CD14-positive monocyte (primary cell): Measurements from ENCODE around the gene GPR183. TPM values are rescaled to one million over a fixed set of nuclear protein-coding genes. Genes with fewer than 3 reads are reported as not detected.
A peak's percentile ranks its signal among the peaks of the same experiment; 100 is the strongest.

Source experiments
- DNase-seq, 3 donors: peaks; one replicate each; pipeline ENCODE4 v3.0.0-alpha.2; 2011 to 2022
- H2AFZ ChIP-seq: 2 replicates; pipeline ENCODE4 v1.6.0; 2012; ENCODE audit warnings: mild to moderate bottlenecking, low read depth, low read length, inconsistent platforms; ENCODE audit not compliant: insufficient read depth, poor library complexity, severe bottlenecking
- H3K27ac ChIP-seq, 2 donors: 1 replicate in 1 of 2; 2 replicates in 1 of 2; pipeline ENCODE4 v1.5.1; 2012 to 2013; ENCODE audit warnings: low read length in 2 of 2, control low read depth in 1 of 2, inconsistent platforms in 1 of 2, low read depth in 1 of 2, mild to moderate bottlenecking in 1 of 2
- H3K27me3 ChIP-seq, 2 donors: one replicate each; pipeline versions ENCODE4 v1.6.0 to v1.6.1; 2011 to 2013; ENCODE audit warnings: low read length in 2 of 2; ENCODE audit not compliant: control insufficient read depth in 2 of 2, insufficient read depth in 2 of 2
- H3K36me3 ChIP-seq, 2 donors: replicated peaks in 1 of 2; 1 replicate in 1 of 2; 2 replicates in 1 of 2; pipeline versions ENCODE4 v1.5.1 to v1.6.1; 2012 to 2013; ENCODE audit warnings: low read length in 2 of 2, control low read depth in 1 of 2, inconsistent platforms in 1 of 2, mild to moderate bottlenecking in 1 of 2; ENCODE audit not compliant: insufficient read depth in 2 of 2, control insufficient read depth in 1 of 2
- H3K4me1 ChIP-seq, 2 donors: 1 replicate in 1 of 2; 2 replicates in 1 of 2; pipeline versions ENCODE4 v1.5.1 to v1.6.1; 2012 to 2013; ENCODE audit warnings: low read length in 2 of 2, control low read depth in 1 of 2, inconsistent platforms in 1 of 2, mild to moderate bottlenecking in 1 of 2, moderate library complexity in 1 of 2; ENCODE audit not compliant: insufficient read depth in 2 of 2, control insufficient read depth in 1 of 2
- H3K4me2 ChIP-seq: replicated peaks from 2 replicates; pipeline ENCODE3; 2012; ENCODE audit warnings: low read length, moderate library complexity, mild to moderate bottlenecking; ENCODE audit not compliant: poor library complexity, severe bottlenecking; ENCODE audit errors: extremely low read depth
- H3K4me3 ChIP-seq, 3 experiments: fragments of 200-600 bp in 1 of 3; sonication (generic) in 1 of 3; replicated peaks in 1 of 3; 1 replicate in 2 of 3; 2 replicates in 1 of 3; pipeline ENCODE4 v1.5.1; 2011 to 2013; ENCODE audit warnings: low read length in 3 of 3, mild to moderate bottlenecking in 3 of 3, control low read depth in 2 of 3, low read depth in 2 of 3, inconsistent platforms in 1 of 3, moderate library complexity in 1 of 3
- H3K79me2 ChIP-seq: 2 replicates; pipeline ENCODE4 v1.6.0; 2012; ENCODE audit warnings: mild to moderate bottlenecking, control low read depth, inconsistent platforms, low read length, moderate library complexity; ENCODE audit not compliant: insufficient read depth
- H3K9ac ChIP-seq: 2 replicates; pipeline ENCODE4 v1.6.0; 2017; ENCODE audit warnings: low read length, mild to moderate bottlenecking; ENCODE audit not compliant: insufficient read depth, poor library complexity, severe bottlenecking
- H3K9me3 ChIP-seq, 2 donors: replicated peaks in 1 of 2; 1 replicate in 1 of 2; 2 replicates in 1 of 2; pipeline versions ENCODE4 v1.5.1 to v1.6.1; 2012 to 2013; ENCODE audit warnings: low read length in 2 of 2, control low read depth in 1 of 2; ENCODE audit not compliant: control insufficient read depth in 1 of 2, insufficient read depth in 1 of 2
- H4K20me1 ChIP-seq: 2 replicates; pipeline ENCODE4 v1.6.0; 2012; ENCODE audit warnings: mild to moderate bottlenecking, low read length, control low read depth, moderate library complexity; ENCODE audit not compliant: insufficient read depth
- H3K27ac Mint-ChIP-seq, 7 donors: one replicate each; pipeline ENCODE4 v1.8.0; 2020; ENCODE audit warnings: mild to moderate bottlenecking in 7 of 7, mixed read lengths in 7 of 7, moderate library complexity in 6 of 7, inconsistent platforms in 2 of 7
- H3K27me3 Mint-ChIP-seq, 3 donors: one replicate each; pipeline ENCODE4 v1.8.0; 2021 to 2022; ENCODE audit warnings: low read depth in 3 of 3, mild to moderate bottlenecking in 3 of 3, mixed read lengths in 3 of 3, moderate library complexity in 3 of 3, inconsistent platforms in 1 of 3
- H3K36me3 Mint-ChIP-seq, 2 donors: one replicate each; pipeline ENCODE4 v1.8.0; 2020; ENCODE audit warnings: mixed read lengths in 2 of 2, inconsistent platforms in 1 of 2, mild to moderate bottlenecking in 1 of 2
- H3K4me1 Mint-ChIP-seq: one replicate; pipeline ENCODE4 v1.8.0; 2020; ENCODE audit warnings: mild to moderate bottlenecking, mixed read lengths
- H3K4me3 Mint-ChIP-seq, 2 donors: one replicate each; pipeline ENCODE4 v1.8.0; 2020; ENCODE audit warnings: mild to moderate bottlenecking in 2 of 2, mixed read lengths in 2 of 2, moderate library complexity in 1 of 2
- H3K9me3 Mint-ChIP-seq, 7 donors: one replicate each; pipeline ENCODE4 v1.8.0; 2020 to 2022; ENCODE audit warnings: mixed read lengths in 7 of 7, mild to moderate bottlenecking in 6 of 7, moderate library complexity in 6 of 7, inconsistent platforms in 2 of 7
- WGBS: methylation state at CpG from one replicate; pipeline ENCODE4 v1.1.5; 2013; ENCODE audit warnings: missing lambda C conversion rate; ENCODE audit not compliant: insufficient coverage; 5-methylcytosine and 5-hydroxymethylcytosine counted together
- intact Hi-C, 2 donors: fragments of 100-400 bp; cut with micrococcal nuclease; formaldehyde crosslinking; loops; one replicate each; pipeline versions ENCODE4 v1.15.0 to v1.15.1; 2023
- polyA plus RNA-seq, 3 donors: library from polyadenylated mRNA; depleted of rRNA in 1 of 3; unstranded in 2 of 3; stranded (reverse) in 1 of 3; fragments of 300-500 nt in 2 of 3; fragments of >200 nt in 1 of 3; fragmentation: Illumina TruSeq in 2 of 3; gene quantifications; 1 replicate in 2 of 3; 2 replicates in 1 of 3; pipeline ENCODE4 v1.2.3, GENCODE V29; 2012 to 2021
- TF ChIP-seq, protein P1 (sequence below): fragments of 200-600 bp; IDR thresholded peaks from one replicate; pipeline ENCODE4 v1.8.0; 2022; ENCODE audit warnings: antibody characterized with exemption, mild to moderate bottlenecking

GPR183 gene
- polyA plus RNA-seq, 3 donors, result 190 to 459 (median 288) TPM

DNA sequence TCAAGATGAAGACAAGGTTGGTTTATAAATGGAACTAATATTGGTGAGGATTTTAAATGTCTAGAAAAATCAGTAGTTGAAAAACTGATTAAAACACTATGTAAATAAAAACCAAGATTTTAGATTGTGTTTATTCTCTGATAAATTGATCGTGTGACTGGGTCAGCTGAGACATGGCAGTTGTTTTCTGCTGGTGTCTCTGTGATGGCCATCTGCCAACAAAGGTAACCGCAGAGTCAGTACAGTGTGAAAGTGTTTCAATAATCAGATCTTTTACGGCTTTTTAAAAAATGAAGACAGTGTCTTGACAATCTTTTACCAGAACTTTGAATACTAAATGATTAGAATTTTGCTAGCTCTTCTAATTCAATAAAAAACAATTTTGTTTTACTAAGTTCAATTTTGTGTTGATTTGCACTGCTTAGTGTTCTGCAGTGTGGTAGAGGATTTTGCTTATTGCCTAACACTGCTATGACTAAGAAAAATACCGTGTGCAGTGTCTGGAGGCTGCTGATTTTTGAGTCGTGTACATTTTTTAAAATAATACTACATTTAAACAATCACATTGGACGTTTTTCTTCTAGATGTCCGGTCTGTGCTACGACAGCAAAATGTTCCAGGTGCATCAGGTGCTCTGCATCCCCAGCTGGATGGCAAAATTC, 32.7 kb upstream of the GPR183 start:
- Histone ChIP-seq H3K36me3 (peaks cover 40 to 58% of the 10 kb centered on the region in 2 donors), H3K9me3 (no peaks in the 10 kb centered on the region), H2AFZ (no peak overlapping the region), H4K20me1 (no peaks in the 10 kb centered on the region), H3K79me2 (peaks cover 6% of the 10 kb centered on the region), H3K9ac (no peak overlapping the region), H3K27me3 (no peaks in the 10 kb centered on the region), H3K4me2 (no peak overlapping the region), H3K27ac (peak overlapping the region in 1 of 2 donors; percentile 49), H3K4me3 (no peak overlapping the region), H3K4me1 (peaks cover 9 to 20% of the 10 kb centered on the region in 2 donors)
- Mint-ChIP-seq H3K4me1 (peaks cover 32% of the 10 kb centered on the region), H3K36me3 (peaks cover 76 to 84% of the 10 kb centered on the region in 2 donors), H3K27ac (peak overlapping the region; percentile 40 to 82 (median 54)), H3K4me3 (no peak overlapping the region), H3K9me3 (no peaks in the 10 kb centered on the region), H3K27me3 (no peaks in the 10 kb centered on the region)
- intact Hi-C loops, result loop anchor here in 1 of 2 donors (5.0 kb wide), 1 partner anchor 42 kb away; no protein-coding TSS in a partner anchor
- peak in 2 of 3 donors; percentile 61 to 65 for DNase-seq
- TF ChIP-seq, protein P1, sequence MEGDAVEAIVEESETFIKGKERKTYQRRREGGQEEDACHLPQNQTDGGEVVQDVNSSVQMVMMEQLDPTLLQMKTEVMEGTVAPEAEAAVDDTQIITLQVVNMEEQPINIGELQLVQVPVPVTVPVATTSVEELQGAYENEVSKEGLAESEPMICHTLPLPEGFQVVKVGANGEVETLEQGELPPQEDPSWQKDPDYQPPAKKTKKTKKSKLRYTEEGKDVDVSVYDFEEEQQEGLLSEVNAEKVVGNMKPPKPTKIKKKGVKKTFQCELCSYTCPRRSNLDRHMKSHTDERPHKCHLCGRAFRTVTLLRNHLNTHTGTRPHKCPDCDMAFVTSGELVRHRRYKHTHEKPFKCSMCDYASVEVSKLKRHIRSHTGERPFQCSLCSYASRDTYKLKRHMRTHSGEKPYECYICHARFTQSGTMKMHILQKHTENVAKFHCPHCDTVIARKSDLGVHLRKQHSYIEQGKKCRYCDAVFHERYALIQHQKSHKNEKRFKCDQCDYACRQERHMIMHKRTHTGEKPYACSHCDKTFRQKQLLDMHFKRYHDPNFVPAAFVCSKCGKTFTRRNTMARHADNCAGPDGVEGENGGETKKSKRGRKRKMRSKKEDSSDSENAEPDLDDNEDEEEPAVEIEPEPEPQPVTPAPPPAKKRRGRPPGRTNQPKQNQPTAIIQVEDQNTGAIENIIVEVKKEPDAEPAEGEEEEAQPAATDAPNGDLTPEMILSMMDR, result no peak
- 80% methylated on average over 2 of the region's 8 CpGs for WGBS

DNA sequence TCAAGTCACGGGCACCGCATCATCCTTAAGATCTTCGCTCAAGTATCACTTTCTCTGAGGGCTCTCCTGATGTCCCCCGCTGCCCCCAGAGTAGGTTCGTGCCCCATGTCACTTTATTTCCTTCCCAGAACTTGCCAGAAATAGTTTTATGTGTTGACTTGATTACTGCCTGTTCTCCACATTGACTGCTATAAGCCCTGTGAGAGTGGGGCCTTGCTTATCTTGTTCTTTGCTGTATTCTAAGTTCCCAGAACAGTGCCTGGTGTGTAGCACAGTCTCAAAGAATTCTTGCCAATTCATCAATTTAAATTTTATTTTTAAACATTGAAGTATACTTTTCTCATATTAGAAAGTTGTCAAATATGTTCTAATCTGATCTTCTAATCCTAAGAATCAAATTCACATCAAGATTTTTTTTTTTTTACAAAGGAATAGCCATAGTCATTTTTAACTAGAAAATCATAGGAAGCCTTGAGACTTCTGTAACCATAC, 32.1 kb upstream of the GPR183 start:
- Mint-ChIP-seq H3K4me3 (no peak overlapping the region), H3K9me3 (no peaks in the 10 kb centered on the region), H3K4me1 (peaks cover 37% of the 10 kb centered on the region), H3K27ac (peak overlapping the region in 5 of 7 donors; percentile 2 to 67 (median 15)), H3K36me3 (peaks cover 71 to 78% of the 10 kb centered on the region in 2 donors), H3K27me3 (no peaks in the 10 kb centered on the region)
- H3K79me2 ChIP-seq, result peaks cover 6% of the 10 kb centered on the region
- H3K4me1 ChIP-seq, result peaks cover 9 to 26% of the 10 kb centered on the region in 2 donors
- H3K9ac ChIP-seq, result no peak overlapping the region
- no peak overlapping the region for H3K4me3 ChIP-seq
- DNase-seq, result no peak
- WGBS, result 96% methylated on average over 3 of the region's 5 CpGs
- H3K36me3 ChIP-seq, result peaks cover 35 to 55% of the 10 kb centered on the region in 2 donors
- no peaks in the 10 kb centered on the region for H3K9me3 ChIP-seq
- intact Hi-C loops, result loop anchor here in 1 of 2 donors (5.0 kb wide), 1 partner anchor 43 kb away; no protein-coding TSS in a partner anchor
- TF ChIP-seq, protein P1, result no peak
- H4K20me1 ChIP-seq, result no peaks in the 10 kb centered on the region
- peak overlapping the region in 1 of 2 donors; percentile 46 for H3K27ac ChIP-seq
- H3K27me3 ChIP-seq, result no peaks in the 10 kb centered on the region
- H2AFZ ChIP-seq, result no peak overlapping the region
- H3K4me2 ChIP-seq, result no peak overlapping the region
